HL-60 (cell line): ENCODE data around the gene PRDM16.

Experiments used
- DNase-seq, 2 experiments: peaks; one replicate each; pipeline ENCODE4 v3.0.0-alpha.2; 2010 to 2020; ENCODE audit warnings: low read depth in 1 of 2, low spot score in 1 of 2
- H3K27ac ChIP-seq: fragments of 250-450 bp; sonication (Bioruptor Pico); replicated peaks from 2 replicates; pipeline ENCODE4 v1.5.1; 2020; ENCODE audit warnings: mild to moderate bottlenecking, moderate library complexity
- H3K27me3 ChIP-seq: fragments of 250-450 bp; sonication (Bioruptor Pico); 2 replicates; pipeline ENCODE4 v1.5.1; 2021; ENCODE audit warnings: mild to moderate bottlenecking, moderate library complexity; ENCODE audit not compliant: insufficient read depth, poor library complexity, severe bottlenecking
- H3K4me3 ChIP-seq: replicated peaks from 2 replicates; pipeline ENCODE4 v1.5.1; 2011; ENCODE audit warnings: mild to moderate bottlenecking, control low read depth, low read length; ENCODE audit not compliant: insufficient read depth
- GABPA ChIP-seq: IDR thresholded peaks from 2 replicates; pipeline ENCODE4 v1.6.1; 2012; ENCODE audit warnings: low read depth
- POLR2AphosphoS5 ChIP-seq: IDR thresholded peaks from 2 replicates; pipeline ENCODE4 v1.6.1; 2012; ENCODE audit warnings: low read depth
- SPI1 ChIP-seq: IDR thresholded peaks from 2 replicates; pipeline ENCODE4 v1.6.1; 2012; ENCODE audit warnings: low read depth, mild to moderate bottlenecking, borderline replicate concordance
- TF ChIP-seq, protein P1 (sequence below): IDR thresholded peaks from 2 replicates; pipeline ENCODE4 v1.6.1; 2012; ENCODE audit warnings: low read depth; ENCODE audit not compliant: insufficient replicate concordance
- TF ChIP-seq, protein P2 (sequence below): IDR thresholded peaks from one replicate; pipeline ENCODE4 v1.5.1; 2011; ENCODE audit warnings: low read length, control low read depth, inconsistent platforms; ENCODE audit not compliant: insufficient read depth

PRDM16 gene

DNA sequence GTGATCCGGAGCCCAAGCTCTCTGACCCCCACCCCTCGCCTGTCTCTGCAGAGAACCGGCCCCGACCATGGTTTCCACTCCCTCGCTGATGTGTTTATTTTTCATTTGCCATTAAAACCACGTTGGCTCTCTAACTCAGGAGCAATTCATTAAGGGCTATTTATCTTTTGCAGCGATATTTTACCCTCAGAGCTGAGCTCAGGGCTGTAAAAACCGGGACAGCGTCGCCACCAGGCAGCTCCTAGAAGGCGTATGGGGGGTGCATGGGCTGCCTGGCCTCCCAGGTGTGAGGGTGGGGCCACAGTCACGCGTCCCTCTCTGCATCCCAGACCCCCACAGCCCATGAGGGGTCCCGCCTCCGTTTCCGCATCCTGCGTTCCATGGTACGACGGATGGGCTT is 71.4 kb downstream of the PRDM16 start:
- no peaks in the 10 kb centered on the region for H3K27me3 ChIP-seq
- no peak for DNase-seq
- H3K27ac ChIP-seq: no peak overlapping the region
- TF ChIP-seq, protein P1, sequence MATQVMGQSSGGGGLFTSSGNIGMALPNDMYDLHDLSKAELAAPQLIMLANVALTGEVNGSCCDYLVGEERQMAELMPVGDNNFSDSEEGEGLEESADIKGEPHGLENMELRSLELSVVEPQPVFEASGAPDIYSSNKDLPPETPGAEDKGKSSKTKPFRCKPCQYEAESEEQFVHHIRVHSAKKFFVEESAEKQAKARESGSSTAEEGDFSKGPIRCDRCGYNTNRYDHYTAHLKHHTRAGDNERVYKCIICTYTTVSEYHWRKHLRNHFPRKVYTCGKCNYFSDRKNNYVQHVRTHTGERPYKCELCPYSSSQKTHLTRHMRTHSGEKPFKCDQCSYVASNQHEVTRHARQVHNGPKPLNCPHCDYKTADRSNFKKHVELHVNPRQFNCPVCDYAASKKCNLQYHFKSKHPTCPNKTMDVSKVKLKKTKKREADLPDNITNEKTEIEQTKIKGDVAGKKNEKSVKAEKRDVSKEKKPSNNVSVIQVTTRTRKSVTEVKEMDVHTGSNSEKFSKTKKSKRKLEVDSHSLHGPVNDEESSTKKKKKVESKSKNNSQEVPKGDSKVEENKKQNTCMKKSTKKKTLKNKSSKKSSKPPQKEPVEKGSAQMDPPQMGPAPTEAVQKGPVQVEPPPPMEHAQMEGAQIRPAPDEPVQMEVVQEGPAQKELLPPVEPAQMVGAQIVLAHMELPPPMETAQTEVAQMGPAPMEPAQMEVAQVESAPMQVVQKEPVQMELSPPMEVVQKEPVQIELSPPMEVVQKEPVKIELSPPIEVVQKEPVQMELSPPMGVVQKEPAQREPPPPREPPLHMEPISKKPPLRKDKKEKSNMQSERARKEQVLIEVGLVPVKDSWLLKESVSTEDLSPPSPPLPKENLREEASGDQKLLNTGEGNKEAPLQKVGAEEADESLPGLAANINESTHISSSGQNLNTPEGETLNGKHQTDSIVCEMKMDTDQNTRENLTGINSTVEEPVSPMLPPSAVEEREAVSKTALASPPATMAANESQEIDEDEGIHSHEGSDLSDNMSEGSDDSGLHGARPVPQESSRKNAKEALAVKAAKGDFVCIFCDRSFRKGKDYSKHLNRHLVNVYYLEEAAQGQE: no peak
- TF ChIP-seq POLR2AphosphoS5 (no peak), GABPA (no peak), SPI1 (no peak)
- TF ChIP-seq, protein P2, sequence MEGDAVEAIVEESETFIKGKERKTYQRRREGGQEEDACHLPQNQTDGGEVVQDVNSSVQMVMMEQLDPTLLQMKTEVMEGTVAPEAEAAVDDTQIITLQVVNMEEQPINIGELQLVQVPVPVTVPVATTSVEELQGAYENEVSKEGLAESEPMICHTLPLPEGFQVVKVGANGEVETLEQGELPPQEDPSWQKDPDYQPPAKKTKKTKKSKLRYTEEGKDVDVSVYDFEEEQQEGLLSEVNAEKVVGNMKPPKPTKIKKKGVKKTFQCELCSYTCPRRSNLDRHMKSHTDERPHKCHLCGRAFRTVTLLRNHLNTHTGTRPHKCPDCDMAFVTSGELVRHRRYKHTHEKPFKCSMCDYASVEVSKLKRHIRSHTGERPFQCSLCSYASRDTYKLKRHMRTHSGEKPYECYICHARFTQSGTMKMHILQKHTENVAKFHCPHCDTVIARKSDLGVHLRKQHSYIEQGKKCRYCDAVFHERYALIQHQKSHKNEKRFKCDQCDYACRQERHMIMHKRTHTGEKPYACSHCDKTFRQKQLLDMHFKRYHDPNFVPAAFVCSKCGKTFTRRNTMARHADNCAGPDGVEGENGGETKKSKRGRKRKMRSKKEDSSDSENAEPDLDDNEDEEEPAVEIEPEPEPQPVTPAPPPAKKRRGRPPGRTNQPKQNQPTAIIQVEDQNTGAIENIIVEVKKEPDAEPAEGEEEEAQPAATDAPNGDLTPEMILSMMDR: no peak
- H3K4me3 ChIP-seq: no peak overlapping the region

DNA sequence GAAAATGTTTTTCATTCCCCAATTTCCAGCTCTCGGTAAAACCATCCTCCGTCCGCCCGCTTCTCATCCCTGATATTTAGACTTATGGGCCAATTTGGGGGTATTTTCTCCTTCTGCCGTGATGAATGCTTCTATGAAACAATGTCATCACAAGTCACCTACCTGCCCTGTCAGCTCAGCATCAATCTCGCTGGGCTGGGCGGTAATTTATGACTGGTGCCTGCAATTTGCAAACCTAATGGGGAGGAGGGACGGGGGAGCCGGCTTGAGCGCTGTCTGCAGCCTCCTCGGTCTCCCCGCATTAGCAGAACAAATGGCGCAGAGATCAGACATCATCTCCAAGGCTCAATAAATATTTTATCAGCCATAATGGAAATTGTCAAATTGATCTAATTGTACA is 72.1 kb downstream of the PRDM16 start:
- Histone ChIP-seq H3K4me3 (no peak overlapping the region), H3K27me3 (no peaks in the 10 kb centered on the region), H3K27ac (no peak overlapping the region)
- TF ChIP-seq, protein P1: no peak
- TF ChIP-seq, protein P2: no peak
- TF ChIP-seq SPI1 (no peak), GABPA (no peak), POLR2AphosphoS5 (no peak)
- DNase-seq: no peak

DNA sequence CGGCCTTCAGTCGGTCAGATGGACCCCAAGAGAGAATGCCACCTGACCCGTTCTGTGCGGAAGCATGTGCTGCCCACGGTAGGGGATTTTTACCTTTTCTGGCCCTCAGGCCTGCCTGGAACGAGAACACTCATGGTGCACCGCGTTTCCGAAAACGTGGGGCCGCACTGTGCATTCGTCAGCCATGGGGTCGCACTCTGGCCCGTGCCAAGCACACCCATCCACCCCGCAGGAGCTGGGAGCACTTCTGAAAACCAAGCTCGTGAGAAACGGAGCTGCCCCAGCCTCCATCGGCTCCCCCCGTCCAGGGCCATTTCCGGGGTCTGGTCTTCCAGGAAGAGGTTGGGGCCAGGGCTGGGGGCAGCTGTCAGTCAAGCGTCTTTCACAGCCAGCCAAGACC is 72.8 kb downstream of the PRDM16 start:
- DNase-seq: no peak
- Histone ChIP-seq H3K27ac (no peak overlapping the region), H3K27me3 (no peaks in the 10 kb centered on the region), H3K4me3 (no peak overlapping the region)
- TF ChIP-seq SPI1 (no peak), POLR2AphosphoS5 (no peak)

DNA sequence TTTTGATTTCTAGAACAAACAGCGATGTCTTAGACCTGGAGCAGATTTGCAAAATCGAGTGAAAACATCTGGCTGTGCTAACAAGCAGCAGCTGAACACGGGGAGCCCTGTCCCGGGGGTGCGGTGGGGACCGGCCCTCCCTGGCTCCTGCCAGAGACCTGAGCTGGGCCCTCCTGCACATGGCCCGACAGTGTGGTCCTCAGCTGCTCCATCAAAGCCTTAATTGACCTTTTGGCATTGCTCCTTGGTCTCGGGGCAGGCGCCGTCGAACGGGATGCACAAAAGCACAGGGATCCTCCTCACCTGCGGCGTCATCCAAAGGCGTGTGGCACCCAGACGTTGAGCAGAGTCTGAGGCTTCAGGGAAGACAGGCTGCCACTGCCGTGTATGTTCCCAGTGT is 73.2 kb downstream of the PRDM16 start:
- H3K27me3 ChIP-seq: no peaks in the 10 kb centered on the region
- H3K27ac ChIP-seq: no peak overlapping the region
- TF ChIP-seq, protein P2: no peak
- TF ChIP-seq SPI1 (no peak), GABPA (no peak), POLR2AphosphoS5 (no peak)
- TF ChIP-seq, protein P1: no peak
- DNase-seq: no peak
- no peak overlapping the region for H3K4me3 ChIP-seq
